HCT116 (cell line): Measurements from ENCODE around the gene TEX13A. TPM values are rescaled to one million over a fixed set of nuclear protein-coding genes. Genes with fewer than 3 reads are reported as not detected.

Experiments
- ATAC-seq: fragments of 200-7000 bp; cut with Tn5 transposase; 2 replicates; pipeline ENCODE4 v1.9.1; 2020; ENCODE audit warnings: mild to moderate bottlenecking, moderate library complexity
- BruUV-seq: library from RNA; stranded (reverse); fragments of 400-500 nt; replicated peaks from 2 replicates; lab custom pipeline; 2021; lab: Mats Ljungman, UMichigan
- CTCF ChIA-PET: fragments of 300-600 bp; sonication (Branson Sonifier 250); formaldehyde crosslinking; loops from one replicate; lab custom pipeline; 2021; ENCODE audit warnings: antibody characterized with exemption; lab: Charles Lee
- POLR2A ChIA-PET: fragments of 300-600, 350-600 bp; sonication (Branson Sonifier 250); formaldehyde crosslinking; loops from one replicate; lab custom pipeline; 2021; ENCODE audit warnings: antibody characterized with exemption; lab: Charles Lee
- RAD21 ChIA-PET, 2 experiments: fragments of 300-600 bp; sonication (Branson Sonifier 250); formaldehyde crosslinking; loops; one replicate each; lab custom pipeline; 2023; ENCODE audit warnings: low total read pairs in 2 of 2; ENCODE audit not compliant: uncharacterized antibody in 2 of 2, unreplicated experiment in 2 of 2, low non-redundant PET in 1 of 2; lab: Charles Lee
- DNase-seq: peaks from one replicate; pipeline ENCODE4 v3.0.0-alpha.2; 2010; ENCODE audit warnings: low read depth, low spot score
- H2AFZ ChIP-seq: fragments of 200-600 bp; shearing (Covaris generic), sonication (generic); 2 replicates; pipeline ENCODE4 v1.6.1; 2017; ENCODE audit warnings: low read depth, mixed run types, mixed read lengths, antibody characterized with exemption, low read length; ENCODE audit not compliant: poor library complexity, severe bottlenecking
- H3K27ac ChIP-seq: 2 replicates; pipeline ENCODE4 v1.5.1; 2012; ENCODE audit warnings: low read depth, low read length
- H3K27me3 ChIP-seq: fragments of 200-600 bp; sonication (generic); 2 replicates; pipeline ENCODE4 v1.6.1; 2016; ENCODE audit warnings: mixed run types, low read length, mixed read lengths; ENCODE audit not compliant: insufficient read depth
- H3K36me3 ChIP-seq, 2 experiments: fragments of 200-500 bp in 1 of 2; fragments of 200-600 bp in 1 of 2; sonication (Bioruptor generic) in 1 of 2; sonication (generic) in 1 of 2; 2 replicates each; pipeline versions ENCODE4 v1.5.1 to v1.6.1; 2014 to 2016; ENCODE audit warnings: low read length in 2 of 2, inconsistent platforms in 1 of 2, mixed read lengths in 1 of 2, mixed run types in 1 of 2; ENCODE audit not compliant: insufficient read depth in 2 of 2, control insufficient read depth in 1 of 2
- H3K4me1 ChIP-seq, 2 experiments: fragments of 200-600 bp in 1 of 2; sonication (generic) in 1 of 2; 2 replicates each; pipeline versions ENCODE4 v1.5.1 to v1.6.1; 2012 to 2017; ENCODE audit warnings: low read length in 2 of 2, inconsistent platforms in 1 of 2, mild to moderate bottlenecking in 1 of 2, mixed read lengths in 1 of 2, mixed run types in 1 of 2, moderate library complexity in 1 of 2; ENCODE audit not compliant: insufficient read depth in 2 of 2, control insufficient read depth in 1 of 2
- H3K4me2 ChIP-seq: fragments of 200-600 bp; sonication (generic); 2 replicates; pipeline ENCODE4 v1.6.1; 2017; ENCODE audit warnings: mixed run types, low read length, mixed read lengths
- H3K4me3 ChIP-seq, 2 experiments: fragments of 200-600 bp in 1 of 2; sonication (generic) in 1 of 2; replicated peaks in 1 of 2; 2 replicates each; pipeline ENCODE4 v1.5.1; 2011 to 2016; ENCODE audit warnings: low read length in 2 of 2, control low read depth in 1 of 2, low read depth in 1 of 2, mild to moderate bottlenecking in 1 of 2, mixed read lengths in 1 of 2, mixed run types in 1 of 2
- H3K79me2 ChIP-seq: fragments of 200-600 bp; sonication (generic); 2 replicates; pipeline ENCODE4 v1.6.1; 2017; ENCODE audit warnings: mild to moderate bottlenecking, mixed run types, low read length, moderate library complexity, mixed read lengths; ENCODE audit not compliant: insufficient read depth
- H3K9ac ChIP-seq: fragments of 200-600 bp; sonication (generic); 2 replicates; pipeline ENCODE4 v1.6.1; 2016; ENCODE audit warnings: low read length, mixed read lengths
- H3K9me2 ChIP-seq: fragments of 200-600 bp; sonication (generic), shearing (Covaris generic); 2 replicates; pipeline ENCODE4 v1.6.1; 2017; ENCODE audit warnings: mixed run types, mild to moderate bottlenecking, moderate library complexity; ENCODE audit not compliant: insufficient read depth
- H3K9me3 ChIP-seq, 2 experiments: fragments of 200-500 bp in 1 of 2; fragments of 200-600 bp in 1 of 2; sonication (Bioruptor generic) in 1 of 2; sonication (generic) in 1 of 2; 2 replicates each; pipeline ENCODE4 v1.6.1; 2014 to 2017; ENCODE audit warnings: low read length in 2 of 2, mixed read lengths in 2 of 2, inconsistent platforms in 1 of 2, low read depth in 1 of 2, mild to moderate bottlenecking in 1 of 2, mixed run types in 1 of 2, moderate library complexity in 1 of 2; ENCODE audit not compliant: control insufficient read depth in 1 of 2, insufficient read depth in 1 of 2
- H4K20me1 ChIP-seq: fragments of 200-600 bp; sonication (generic), shearing (Covaris generic); 2 replicates; pipeline ENCODE4 v1.6.1; 2017; ENCODE audit warnings: mixed run types, mild to moderate bottlenecking, moderate library complexity; ENCODE audit not compliant: insufficient read depth
- RAD21 ChIP-seq: IDR thresholded peaks from 2 replicates; pipeline ENCODE4 v1.6.1; 2012; ENCODE audit warnings: low read depth, mild to moderate bottlenecking
- TCF7L2 ChIP-seq: IDR thresholded peaks from 2 replicates; pipeline ENCODE4 v1.7.0; 2011; ENCODE audit warnings: borderline replicate concordance, inconsistent platforms; ENCODE audit not compliant: insufficient read depth, insufficient read length; ENCODE audit errors: extremely low read depth
- ZFX ChIP-seq: fragments of 450-650 bp; IDR thresholded peaks from 2 replicates; pipeline ENCODE4 v1.6.1; 2017
- intact Hi-C: fragments of 100-400 bp; cut with micrococcal nuclease; formaldehyde crosslinking; loops from 2 replicates; pipeline ENCODE4 v1.10.0; 2022
- total RNA-seq: library from RNA; stranded (reverse); gene quantifications from one replicate; pipeline ENCODE4 v1.2.1, GENCODE V29; 2021; ENCODE audit not compliant: unreplicated experiment
- TF ChIP-seq, protein P1 (sequence below), 3 experiments: fragments of 200-600 bp in 1 of 3; sonication (generic) in 1 of 3; IDR thresholded peaks in 2 of 3; conservative IDR thresholded peaks in 1 of 3; 2 replicates each; pipeline ENCODE4 v1.5.1; 2012 to 2017; ENCODE audit warnings: low read depth in 2 of 3, low read length in 2 of 3, antibody characterized with exemption in 1 of 3, borderline replicate concordance in 1 of 3, control low read depth in 1 of 3, mild to moderate bottlenecking in 1 of 3, mixed read lengths in 1 of 3, mixed run types in 1 of 3, moderate library complexity in 1 of 3; ENCODE audit not compliant: insufficient read depth in 1 of 3
- TF ChIP-seq, protein P2 (sequence below): IDR thresholded peaks from 2 replicates; pipeline ENCODE4 v1.6.1; 2012; ENCODE audit warnings: low read depth

The TEX13A gene
- total RNA-seq, 1 experiment from 2014 or later, result not detected

DNA sequence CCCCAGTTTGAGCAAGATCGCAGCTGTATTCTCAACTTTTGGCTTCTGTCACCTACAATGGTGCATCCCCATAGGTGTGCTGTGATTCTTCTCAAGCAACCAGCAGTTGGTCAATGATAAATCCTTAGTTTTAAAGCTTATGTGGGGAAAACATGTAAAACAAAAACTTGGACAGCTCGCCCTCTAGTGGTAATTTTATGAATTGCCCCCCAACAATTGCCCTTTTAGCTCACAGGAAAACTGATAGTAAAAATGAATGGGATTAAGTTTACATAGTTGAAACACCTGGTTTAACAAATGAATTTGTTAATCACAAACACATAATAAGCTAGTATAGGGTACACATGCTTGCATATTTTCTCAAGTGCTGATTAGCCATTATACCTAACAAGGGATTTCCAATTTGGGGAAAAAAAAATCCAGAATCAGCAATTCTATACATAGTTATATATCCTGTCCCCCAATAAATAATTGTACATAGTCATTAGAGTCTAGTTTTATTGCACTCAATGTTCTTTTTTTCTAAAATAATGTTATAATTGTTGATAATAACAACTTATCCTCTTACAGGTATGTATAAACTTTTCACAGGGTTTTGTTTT is 30.1 kb downstream of the TEX13A start:
- no TSS peak for BruUV-seq
- Histone ChIP-seq H3K9me2 (no peaks in the 10 kb centered on the region), H3K9ac (no peak overlapping the region), H3K4me2 (no peak overlapping the region), H3K27me3 (no peaks in the 10 kb centered on the region), H3K27ac (no peak overlapping the region), H3K4me1 (no peaks in the 10 kb centered on the region)
- no peak for DNase-seq
- POLR2A ChIA-PET, result no interaction called here
- ATAC-seq, result no peak
- intact Hi-C loops, result no loop called here
- no peak for TF ChIP-seq TCF7L2
- 0 out of 2 replicates have a peak, but pooled peaks have one; percentile 23 for TF ChIP-seq RAD21
- TF ChIP-seq ZFX, result no peak
- TF ChIP-seq, protein P1, sequence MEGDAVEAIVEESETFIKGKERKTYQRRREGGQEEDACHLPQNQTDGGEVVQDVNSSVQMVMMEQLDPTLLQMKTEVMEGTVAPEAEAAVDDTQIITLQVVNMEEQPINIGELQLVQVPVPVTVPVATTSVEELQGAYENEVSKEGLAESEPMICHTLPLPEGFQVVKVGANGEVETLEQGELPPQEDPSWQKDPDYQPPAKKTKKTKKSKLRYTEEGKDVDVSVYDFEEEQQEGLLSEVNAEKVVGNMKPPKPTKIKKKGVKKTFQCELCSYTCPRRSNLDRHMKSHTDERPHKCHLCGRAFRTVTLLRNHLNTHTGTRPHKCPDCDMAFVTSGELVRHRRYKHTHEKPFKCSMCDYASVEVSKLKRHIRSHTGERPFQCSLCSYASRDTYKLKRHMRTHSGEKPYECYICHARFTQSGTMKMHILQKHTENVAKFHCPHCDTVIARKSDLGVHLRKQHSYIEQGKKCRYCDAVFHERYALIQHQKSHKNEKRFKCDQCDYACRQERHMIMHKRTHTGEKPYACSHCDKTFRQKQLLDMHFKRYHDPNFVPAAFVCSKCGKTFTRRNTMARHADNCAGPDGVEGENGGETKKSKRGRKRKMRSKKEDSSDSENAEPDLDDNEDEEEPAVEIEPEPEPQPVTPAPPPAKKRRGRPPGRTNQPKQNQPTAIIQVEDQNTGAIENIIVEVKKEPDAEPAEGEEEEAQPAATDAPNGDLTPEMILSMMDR (IDR thresholded peaks at IDR 0.05 in 2 of 3, conservative IDR thresholded peaks at IDR 0.05 in 1 of 3; ENCODE audit: borderline replicate concordance in 1 of 3, insufficient read depth in 1 of 3, low read depth in 2 of 3, low read length in 2 of 3), result peak in 2 of 3 experiments; percentile 57 to 65; a peak in 4 of 6 replicates
- TF ChIP-seq, all 23 proteins: peak for 2
- ChIA-PET RAD21 (no interaction called here), CTCF (interaction anchor here (0.9 to 1.6 kb wide), 5 partner anchors 12 to 522 kb away, joined by 3 to 5 read pairs (median 5); no protein-coding TSS in a partner anchor)
- H4K20me1 ChIP-seq, result no peaks in the 10 kb centered on the region
- H2AFZ ChIP-seq, result no peak overlapping the region
- no peaks in the 10 kb centered on the region for H3K9me3 ChIP-seq
- H3K4me3 ChIP-seq, result no peak overlapping the region
- no peaks in the 10 kb centered on the region for H3K79me2 ChIP-seq
- H3K36me3 ChIP-seq, result no peaks in the 10 kb centered on the region

GRCh38 chrX:105189093-105189492 is 31.4 kb downstream of the TEX13A start:
- intact Hi-C loops, result no loop called here

More at GRCh38 chrX:105189093-105189492, 31.4 kb downstream of the TEX13A start:
- Histone ChIP-seq H3K4me1 (no peaks in the 10 kb centered on the region), H3K36me3 (no peaks in the 10 kb centered on the region), H3K27me3 (no peaks in the 10 kb centered on the region), H3K79me2 (no peaks in the 10 kb centered on the region), H4K20me1 (no peaks in the 10 kb centered on the region), H3K4me3 (no peak overlapping the region), H3K9ac (no peak overlapping the region), H3K9me2 (no peaks in the 10 kb centered on the region), H2AFZ (no peak overlapping the region), H3K4me2 (no peak overlapping the region), H3K27ac (no peak overlapping the region), H3K9me3 (no peaks in the 10 kb centered on the region)
- no peak for ATAC-seq
- CTCF ChIA-PET, result interaction anchor here (1.6 kb wide), 1 partner anchor 512 kb away, joined by 5 read pairs; no protein-coding TSS in a partner anchor
- DNase-seq, result no peak
- POLR2A ChIA-PET, result no interaction called here
- BruUV-seq, result no TSS peak
- TF ChIP-seq, protein P2, sequence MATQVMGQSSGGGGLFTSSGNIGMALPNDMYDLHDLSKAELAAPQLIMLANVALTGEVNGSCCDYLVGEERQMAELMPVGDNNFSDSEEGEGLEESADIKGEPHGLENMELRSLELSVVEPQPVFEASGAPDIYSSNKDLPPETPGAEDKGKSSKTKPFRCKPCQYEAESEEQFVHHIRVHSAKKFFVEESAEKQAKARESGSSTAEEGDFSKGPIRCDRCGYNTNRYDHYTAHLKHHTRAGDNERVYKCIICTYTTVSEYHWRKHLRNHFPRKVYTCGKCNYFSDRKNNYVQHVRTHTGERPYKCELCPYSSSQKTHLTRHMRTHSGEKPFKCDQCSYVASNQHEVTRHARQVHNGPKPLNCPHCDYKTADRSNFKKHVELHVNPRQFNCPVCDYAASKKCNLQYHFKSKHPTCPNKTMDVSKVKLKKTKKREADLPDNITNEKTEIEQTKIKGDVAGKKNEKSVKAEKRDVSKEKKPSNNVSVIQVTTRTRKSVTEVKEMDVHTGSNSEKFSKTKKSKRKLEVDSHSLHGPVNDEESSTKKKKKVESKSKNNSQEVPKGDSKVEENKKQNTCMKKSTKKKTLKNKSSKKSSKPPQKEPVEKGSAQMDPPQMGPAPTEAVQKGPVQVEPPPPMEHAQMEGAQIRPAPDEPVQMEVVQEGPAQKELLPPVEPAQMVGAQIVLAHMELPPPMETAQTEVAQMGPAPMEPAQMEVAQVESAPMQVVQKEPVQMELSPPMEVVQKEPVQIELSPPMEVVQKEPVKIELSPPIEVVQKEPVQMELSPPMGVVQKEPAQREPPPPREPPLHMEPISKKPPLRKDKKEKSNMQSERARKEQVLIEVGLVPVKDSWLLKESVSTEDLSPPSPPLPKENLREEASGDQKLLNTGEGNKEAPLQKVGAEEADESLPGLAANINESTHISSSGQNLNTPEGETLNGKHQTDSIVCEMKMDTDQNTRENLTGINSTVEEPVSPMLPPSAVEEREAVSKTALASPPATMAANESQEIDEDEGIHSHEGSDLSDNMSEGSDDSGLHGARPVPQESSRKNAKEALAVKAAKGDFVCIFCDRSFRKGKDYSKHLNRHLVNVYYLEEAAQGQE, result no peak
- TF ChIP-seq, protein P1 (IDR thresholded peaks at IDR 0.05 in 2 of 3, conservative IDR thresholded peaks at IDR 0.05 in 1 of 3; ENCODE audit: borderline replicate concordance in 1 of 3, insufficient read depth in 1 of 3, low read depth in 2 of 3, low read length in 2 of 3), result 0 out of 6 replicates have a peak, but pooled peaks of 1 of the 3 experiments have one; percentile 15
- RAD21 ChIA-PET, result no interaction called here
